HepG2 (cell line): Measurements from ENCODE around the gene ATP13A3. TPM values are rescaled to one million over a fixed set of nuclear protein-coding genes. Genes with fewer than 3 reads are reported as not detected.

Experiments used
- ATF2 ChIP-seq: sonication (generic); formaldehyde crosslinking; IDR thresholded peaks from 2 replicates; pipeline ENCODE4 v1.4.0; 2020; ENCODE audit warnings: missing genetic modification reagents
- GPN1 ChIP-seq: sonication (generic); formaldehyde crosslinking; IDR thresholded peaks from 2 replicates; pipeline ENCODE4 v1.5.1; 2020; ENCODE audit warnings: missing genetic modification reagents, borderline replicate concordance
- HNF4A ChIP-seq: sonication (generic); formaldehyde crosslinking; IDR thresholded peaks from 2 replicates; pipeline ENCODE4 v1.4.0; 2020; ENCODE audit warnings: missing genetic modification reagents
- KDM6A ChIP-seq: IDR thresholded peaks from 2 replicates; pipeline ENCODE4 v1.6.1; 2016; ENCODE audit warnings: low read depth
- MEIS1 ChIP-seq: sonication (generic); formaldehyde crosslinking; IDR thresholded peaks from 2 replicates; pipeline ENCODE4 v1.9.0; 2021; ENCODE audit warnings: mild to moderate bottlenecking, missing genetic modification reagents, moderate library complexity, borderline replicate concordance
- MTERF4 ChIP-seq: sonication (generic); formaldehyde crosslinking; IDR thresholded peaks from 2 replicates; pipeline ENCODE4 v1.8.0; 2023; ENCODE audit warnings: mild to moderate bottlenecking, missing genetic modification reagents
- NFYB ChIP-seq: sonication (generic); formaldehyde crosslinking; IDR thresholded peaks from 2 replicates; pipeline ENCODE4 v1.4.0; 2020; ENCODE audit warnings: missing genetic modification reagents
- PRDM10 ChIP-seq: sonication (generic); formaldehyde crosslinking; IDR thresholded peaks from 2 replicates; pipeline ENCODE4 v1.4.0; 2020; ENCODE audit warnings: low read depth, missing genetic modification reagents
- PRPF4 ChIP-seq: fragments of 200-400 bp; formaldehyde crosslinking; IDR thresholded peaks from 2 replicates; pipeline ENCODE4 v1.6.1; 2016; ENCODE audit warnings: low read length, low read depth; ENCODE audit not compliant: poor library complexity, severe bottlenecking
- RBFOX2 ChIP-seq: fragments of 200-400 bp; formaldehyde crosslinking; IDR thresholded peaks from 2 replicates; pipeline ENCODE4 v1.6.1; 2017; ENCODE audit warnings: low read depth, mild to moderate bottlenecking, low read length
- SOX13 ChIP-seq, 3 experiments: fragments of 450-650 bp in 1 of 3; sonication (generic) in 1 of 3; formaldehyde crosslinking in 1 of 3; IDR thresholded peaks in 2 of 3; conservative IDR thresholded peaks in 1 of 3; 2 replicates each; pipeline versions ENCODE4 v1.5.0 to v1.6.1; 2016 to 2020; ENCODE audit warnings: antibody characterized with exemption in 1 of 3, mild to moderate bottlenecking in 1 of 3, missing compliant biosample characterization in 1 of 3, missing genetic modification reagents in 1 of 3, moderate library complexity in 1 of 3
- TBP ChIP-seq: sonication (generic); formaldehyde crosslinking; IDR thresholded peaks from 2 replicates; pipeline ENCODE4 v1.5.0; 2020; ENCODE audit warnings: missing genetic modification reagents
- TCF7 ChIP-seq: sonication (generic); IDR thresholded peaks from 2 replicates; pipeline ENCODE4 v1.6.1; 2016; ENCODE audit warnings: antibody characterized with exemption, low read depth
- TEF ChIP-seq: sonication (generic); formaldehyde crosslinking; IDR thresholded peaks from 2 replicates; pipeline ENCODE4 v1.5.0; 2020; ENCODE audit warnings: missing genetic modification reagents
- TFDP1 ChIP-seq: IDR thresholded peaks from 2 replicates; pipeline ENCODE4 v1.6.1; 2016; ENCODE audit warnings: missing compliant biosample characterization, missing genetic modification reagents, borderline replicate concordance
- ZNF124 ChIP-seq: sonication (generic); formaldehyde crosslinking; IDR thresholded peaks from 2 replicates; pipeline ENCODE4 v1.4.0; 2020; ENCODE audit warnings: missing genetic modification reagents
- ZNF224 ChIP-seq: sonication (generic); formaldehyde crosslinking; IDR thresholded peaks from 2 replicates; pipeline ENCODE4 v1.5.0; 2020; ENCODE audit warnings: mild to moderate bottlenecking, missing genetic modification reagents
- ZNF230 ChIP-seq: sonication (generic); formaldehyde crosslinking; IDR thresholded peaks from 2 replicates; pipeline ENCODE4 v1.4.0; 2020; ENCODE audit warnings: mild to moderate bottlenecking, missing genetic modification reagents
- ZNF33A ChIP-seq: sonication (generic); formaldehyde crosslinking; IDR thresholded peaks from 2 replicates; pipeline ENCODE4 v1.5.1; 2020; ENCODE audit warnings: missing genetic modification reagents, mild to moderate bottlenecking, moderate library complexity, borderline replicate concordance
- ZNF607 ChIP-seq: sonication (generic); formaldehyde crosslinking; IDR thresholded peaks from 2 replicates; pipeline ENCODE4 v1.5.1; 2020; ENCODE audit warnings: missing genetic modification reagents, mild to moderate bottlenecking, borderline replicate concordance
- ZNF761 ChIP-seq: sonication (generic); formaldehyde crosslinking; conservative IDR thresholded peaks from 2 replicates; pipeline ENCODE4 v1.4.0; 2020; ENCODE audit warnings: mild to moderate bottlenecking, missing genetic modification reagents
- polyA plus RNA-seq, 8 experiments: library from polyadenylated mRNA; depleted of rRNA in 3 of 8; stranded (reverse) in 7 of 8; unstranded in 1 of 8; fragments of >200 nt; fragmentation: Illumina TruSeq in 4 of 8; extraction: Trizol in 4 of 8; gene quantifications; 2 replicates each; pipeline versions ENCODE4 v1.2.1 to v1.2.3, GENCODE V29; 2011 to 2016; ENCODE audit warnings: low read depth in 4 of 8, missing spikeins in 1 of 8, mixed read lengths in 1 of 8; ENCODE audit not compliant: insufficient read depth in 1 of 8
- total RNA-seq, 5 experiments: library from RNA; depleted of rRNA; stranded (reverse); fragments of >200 nt; fragmentation: Illumina TruSeq; extraction: Trizol; gene quantifications; 2 replicates each; pipeline ENCODE4 v1.2.3, GENCODE V29; 2016; ENCODE audit warnings: low read depth in 1 of 5

The ATP13A3 gene
- total and polyA plus RNA-seq, 2 of the 13 experiments (the other 11 are each of a cell fraction or from before 2014, with no cell fraction given) = 44.9 to 80.8 TPM

DNA sequence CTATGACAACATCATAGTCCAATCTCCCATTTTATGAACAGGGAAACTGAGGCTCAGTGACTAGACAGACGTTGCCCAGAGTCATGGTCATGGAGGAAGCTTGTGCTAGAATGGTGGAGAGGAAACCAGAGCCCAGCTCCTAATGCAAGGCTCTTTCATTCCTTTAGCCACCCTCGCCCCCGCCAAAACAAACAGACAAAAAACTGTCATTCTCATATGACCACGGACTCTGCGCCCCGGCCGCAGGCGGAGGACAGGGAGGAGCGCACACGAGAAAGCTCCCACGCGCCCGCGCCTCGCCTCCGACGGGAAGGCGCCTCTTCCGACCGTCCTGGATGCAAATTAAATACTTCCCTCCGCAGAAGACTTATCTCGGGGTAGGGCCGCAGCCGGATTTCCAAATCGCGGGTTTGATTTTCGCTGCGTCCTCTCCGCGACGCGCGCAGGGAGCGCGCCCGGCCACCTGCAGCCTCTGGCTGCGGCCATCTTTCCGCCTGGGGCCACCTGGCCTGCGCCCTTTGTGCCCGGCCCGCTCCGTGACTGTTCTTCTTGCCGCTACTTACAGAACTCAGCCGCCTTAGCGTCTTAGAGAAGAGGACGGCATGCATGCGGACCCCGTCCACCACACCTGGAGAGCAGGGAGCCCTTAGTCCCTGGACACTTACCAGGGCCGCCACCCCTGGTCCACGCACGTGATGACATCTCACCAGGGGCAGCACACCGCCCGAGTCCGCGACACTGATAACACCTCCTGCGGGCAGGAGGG, 670 bp upstream of the ATP13A3 start (continued):
- TF ChIP-seq ZNF761 (CRISPR knock-in tag) (0 out of 2 replicates have a peak, but pooled peaks have one; percentile 27), GPN1 (CRISPR knock-in tag) (no peak), PRPF4 (peak; percentile 74), RBFOX2 (peak; percentile 45; the same call in 1 of the 2 replicates), MEIS1 (0 out of 2 replicates have a peak, but pooled peaks have one; percentile 80), ATF2 (no peak), MTERF4 (CRISPR knock-in tag) (0 out of 2 replicates have a peak, but pooled peaks have one; percentile 36), NFYB (CRISPR knock-in tag) (no peak), TCF7 (no peak), KDM6A (CRISPR knock-in tag) (no peak), ZNF224 (CRISPR knock-in tag) (no peak), TBP (no peak), TFDP1 (CRISPR knock-in tag) (no peak), ZNF230 (CRISPR knock-in tag) (0 out of 2 replicates have a peak, but pooled peaks have one; percentile 80), PRDM10 (no peak), ZNF607 (CRISPR knock-in tag) (no peak), ZNF124 (CRISPR knock-in tag) (no peak), TEF (CRISPR knock-in tag) (no peak), HNF4A (CRISPR knock-in tag) (no peak), ZNF33A (no peak), SOX13 (IDR thresholded peaks at IDR 0.05) (no peak), SOX13 (CRISPR knock-in tag; conservative IDR thresholded peaks at IDR 0.05 in 1 of 2, IDR thresholded peaks at IDR 0.05 in 1 of 2) (no peak)
